Measurements from ENCODE around the gene INPP5D. TPM values are rescaled to one million over a fixed set of nuclear protein-coding genes. Genes with fewer than 3 reads are reported as not detected.
A peak's percentile ranks its signal among the peaks of the same experiment; 100 is the strongest.
"Not testable (repeated sequence)": the region's sequence is repeated elsewhere in the genome, so short reads cannot be mapped to it uniquely, and the experiment has no call there.

The INPP5D gene
- total RNA-seq, 1 donor from 2014 or later = 26.6 TPM

GRCh38 chr2:233092432-233093165, 32.5 kb downstream of the INPP5D start:
- TF ChIP-seq CTCF (IDR thresholded peaks at IDR 0.05; ENCODE audit: insufficient read depth, low read length, severe bottlenecking) = no peak
- Histone ChIP-seq H3K36me3 (ENCODE audit: control insufficient read depth, insufficient read depth, low read length) (no peaks in the 10 kb centered on the region), H3K4me3 (ENCODE audit: low read depth, low read length) (no peak overlapping the region), H3K27me3 (ENCODE audit: control insufficient read depth, insufficient read depth, low read length) (no peaks in the 10 kb centered on the region)
- DNase-seq (ENCODE audit: low read depth) (no peak), FAIRE-seq (no peak)

- Histone ChIP-seq H3K36me3 (ENCODE audit: control insufficient read depth, insufficient read depth, low read length) (no peaks in the 10 kb centered on the region), H3K4me3 (ENCODE audit: low read depth, low read length) (no peak overlapping the region), H3K27me3 (ENCODE audit: control insufficient read depth, insufficient read depth, low read length) (no peaks in the 10 kb centered on the region)
- no peak for TF ChIP-seq CTCF (IDR thresholded peaks at IDR 0.05; ENCODE audit: insufficient read depth, low read length, severe bottlenecking)
- DNase-seq (ENCODE audit: low read depth) (no peak), FAIRE-seq (no peak)
Measured at GRCh38 chr2:233093166-233093448, 33.0 kb downstream of the INPP5D start.

- Histone ChIP-seq H3K27me3 (ENCODE audit: control insufficient read depth, insufficient read depth, low read length) (no peaks in the 10 kb centered on the region), H3K36me3 (ENCODE audit: control insufficient read depth, insufficient read depth, low read length) (no peaks in the 10 kb centered on the region), H3K4me3 (ENCODE audit: low read depth, low read length) (no peak overlapping the region)
- FAIRE-seq (no peak), DNase-seq (ENCODE audit: low read depth) (no peak)
- no peak for TF ChIP-seq CTCF (IDR thresholded peaks at IDR 0.05; ENCODE audit: insufficient read depth, low read length, severe bottlenecking)
Measured at GRCh38 chr2:233093721-233094120, 33.6 kb downstream of the INPP5D start.

DNA sequence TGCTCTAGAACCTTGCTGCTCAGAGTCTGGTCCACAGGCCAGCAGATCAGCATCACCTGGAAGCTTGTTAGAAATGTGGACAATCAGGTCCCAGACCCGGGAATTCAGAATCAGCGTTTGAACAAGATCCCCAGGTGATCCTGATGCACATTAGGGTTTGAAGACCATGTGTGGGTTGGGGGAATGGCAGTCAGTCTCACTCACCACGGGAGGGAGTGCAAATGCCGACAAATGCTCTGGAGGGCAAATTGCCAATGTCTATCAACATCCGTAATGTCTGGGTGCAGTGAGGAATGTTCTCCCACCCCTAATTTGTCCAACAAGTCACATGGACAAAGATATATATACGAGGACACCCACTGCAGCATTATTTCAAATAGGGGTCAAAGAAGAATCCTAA, 34.5 kb downstream of the INPP5D start:
- H3K36me3 ChIP-seq (ENCODE audit: control insufficient read depth, insufficient read depth, low read length) = no peaks in the 10 kb centered on the region
- no peak for TF ChIP-seq CTCF (IDR thresholded peaks at IDR 0.05; ENCODE audit: insufficient read depth, low read length, severe bottlenecking)
- no peak for DNase-seq (ENCODE audit: low read depth)
- no peaks in the 10 kb centered on the region for H3K27me3 ChIP-seq (ENCODE audit: control insufficient read depth, insufficient read depth, low read length)
- H3K4me3 ChIP-seq (ENCODE audit: low read depth, low read length) = no peak overlapping the region
- FAIRE-seq = no peak

GRCh38 chr2:233096006-233096405, 35.9 kb downstream of the INPP5D start:
- H3K36me3 ChIP-seq (ENCODE audit: control insufficient read depth, insufficient read depth, low read length) = no peaks in the 10 kb centered on the region
- FAIRE-seq = no peak
- no peak overlapping the region for H3K4me3 ChIP-seq (ENCODE audit: low read depth, low read length)
- no peak for TF ChIP-seq CTCF (IDR thresholded peaks at IDR 0.05; ENCODE audit: insufficient read depth, low read length, severe bottlenecking)
- DNase-seq (ENCODE audit: low read depth) = no peak
- no peaks in the 10 kb centered on the region for H3K27me3 ChIP-seq (ENCODE audit: control insufficient read depth, insufficient read depth, low read length)

DNA sequence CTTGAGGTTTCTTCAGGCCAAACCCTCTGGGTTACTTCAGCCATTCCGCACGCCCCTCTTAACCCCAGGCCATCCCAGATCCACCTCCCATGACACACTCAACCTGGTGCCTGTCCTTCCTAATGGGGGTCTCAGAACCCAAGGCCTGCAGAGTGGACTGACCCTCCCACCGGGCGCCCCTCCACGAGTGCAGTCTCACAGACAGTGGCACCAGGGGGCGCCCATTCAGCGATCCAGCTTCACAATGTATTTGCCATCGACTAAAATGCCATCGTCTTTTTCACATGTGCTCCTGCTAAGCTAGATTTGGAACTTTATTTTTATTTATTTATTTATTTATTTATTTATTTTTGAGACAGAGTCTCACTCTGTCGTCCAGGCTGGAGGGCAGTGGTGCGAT, 38.5 kb downstream of the INPP5D start:
- DNase-seq (ENCODE audit: low read depth) (no peak), FAIRE-seq (no peak)
- H3K27me3 ChIP-seq (ENCODE audit: control insufficient read depth, insufficient read depth, low read length) = no peaks in the 10 kb centered on the region
- H3K4me3 ChIP-seq (ENCODE audit: low read depth, low read length) = no peak overlapping the region
- no peaks in the 10 kb centered on the region for H3K36me3 ChIP-seq (ENCODE audit: control insufficient read depth, insufficient read depth, low read length)
- TF ChIP-seq CTCF (IDR thresholded peaks at IDR 0.05; ENCODE audit: insufficient read depth, low read length, severe bottlenecking) = no peak

DNA sequence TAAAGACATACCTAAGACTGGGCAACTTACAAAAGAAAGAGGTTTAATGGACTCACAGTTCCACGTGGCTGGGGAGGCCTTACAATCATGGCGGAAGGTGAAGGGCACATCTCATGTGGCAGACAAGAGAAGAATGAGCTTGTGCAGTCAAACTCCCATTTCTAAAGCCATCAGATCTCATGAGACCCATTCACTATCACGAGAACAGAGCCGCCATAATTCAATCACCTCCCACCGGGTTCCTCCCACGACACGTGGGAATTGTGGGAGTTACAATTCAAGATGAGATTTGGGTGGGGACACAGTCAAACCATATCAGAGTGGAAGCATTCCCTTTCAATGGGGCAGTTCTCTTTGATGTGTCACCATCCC, 39.7 kb downstream of the INPP5D start:
- H3K36me3 ChIP-seq (ENCODE audit: control insufficient read depth, insufficient read depth, low read length); DNase-seq (ENCODE audit: low read depth); H3K27me3 ChIP-seq (ENCODE audit: control insufficient read depth, insufficient read depth, low read length); H3K4me3 ChIP-seq (ENCODE audit: low read depth, low read length): not testable (repeated sequence)
- peak; percentile 18 for FAIRE-seq

Data from bronchial epithelial cell (primary cell).